GM21447 (cell line): ENCODE data around the gene GRIP2.

Experiments
- ATAC-seq: cut with Tn5 transposase; IDR thresholded peaks from one replicate; pipeline ENCODE4 v1.9.1; 2021; ENCODE audit not compliant: unreplicated experiment

The GRIP2 gene

GRCh38 chr3:14488286-14489041, 51.7 kb downstream of the GRIP2 start:
- no peak for ATAC-seq

GRCh38 chr3:14487821-14488220, 52.3 kb downstream of the GRIP2 start:
- ATAC-seq: no peak

GRCh38 chr3:14487086-14487485, 53.1 kb downstream of the GRIP2 start:
- ATAC-seq: no peak

- no peak for ATAC-seq
Observed at GRCh38 chr3:14486460-14486859, 53.7 kb downstream of the GRIP2 start.

- no peak for ATAC-seq
Observed at GRCh38 chr3:14485981-14486380, 54.2 kb downstream of the GRIP2 start.

- no peak for ATAC-seq
Observed at GRCh38 chr3:14484741-14485140, 55.4 kb downstream of the GRIP2 start.

GRCh38 chr3:14483286-14483685, 56.9 kb downstream of the GRIP2 start:
- no peak for ATAC-seq

- no peak for ATAC-seq
Observed at GRCh38 chr3:14482271-14482721, 57.8 kb downstream of the GRIP2 start.

- ATAC-seq: no peak
Observed at GRCh38 chr3:14481646-14482036, 58.5 kb downstream of the GRIP2 start.

GRCh38 chr3:14481018-14481645, 59.0 kb downstream of the GRIP2 start:
- ATAC-seq: no peak

GRCh38 chr3:14480207-14481017, 59.7 kb downstream of the GRIP2 start:
- ATAC-seq: no peak

- ATAC-seq: no peak
Observed at GRCh38 chr3:14479591-14479990, 60.6 kb downstream of the GRIP2 start.

GRCh38 chr3:14478956-14479550, 61.1 kb downstream of the GRIP2 start:
- ATAC-seq: no peak

GRCh38 chr3:14477311-14477935, 62.7 kb downstream of the GRIP2 start:
- no peak for ATAC-seq

GRCh38 chr3:14476583-14477265, 63.4 kb downstream of the GRIP2 start:
- no peak for ATAC-seq

- ATAC-seq: no peak
Observed at GRCh38 chr3:14475621-14476020, 64.5 kb downstream of the GRIP2 start.

GRCh38 chr3:14474363-14475081, 65.6 kb downstream of the GRIP2 start:
- no peak for ATAC-seq

GRCh38 chr3:14473411-14473891, 66.7 kb downstream of the GRIP2 start:
- no peak for ATAC-seq
